Activated CD8-positive, alpha-beta memory T cell treated with anti-CD3 and anti-CD28 coated beads, Interleukin-2, amount 50 U/mL, for 48 hours (primary cell): Measurements from ENCODE around the gene KATNAL2.

Source experiments
- DNase-seq: peaks from one replicate; pipeline ENCODE4 v3.0.0-alpha.2; 2020

KATNAL2 gene

DNA sequence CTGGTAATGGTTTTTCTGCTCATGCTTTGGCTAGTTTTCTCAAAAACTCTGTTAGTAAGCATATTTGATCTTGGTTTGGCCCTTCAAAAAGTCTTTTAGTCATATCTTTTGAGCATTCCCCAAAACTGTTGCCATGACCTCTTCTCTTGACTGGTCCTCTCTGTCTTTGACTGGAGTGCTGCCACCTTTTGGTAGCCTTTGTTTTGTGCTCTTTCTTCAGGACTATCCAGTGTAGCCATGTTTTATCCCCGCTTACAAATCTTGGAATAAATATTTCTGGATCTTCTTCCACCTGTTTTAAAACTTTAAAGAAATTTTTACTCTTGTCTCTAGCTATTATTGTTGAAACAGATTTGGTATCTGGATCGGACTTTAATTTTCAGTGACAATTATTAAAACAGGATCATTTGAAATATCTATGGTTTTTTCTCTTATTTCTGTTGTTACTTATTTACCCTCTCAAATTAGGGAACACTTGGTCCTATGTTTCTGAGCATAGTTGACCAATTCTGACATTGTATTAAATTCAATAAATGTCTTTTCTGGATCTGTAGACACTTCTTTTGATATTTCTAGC is 119.0 kb downstream of the KATNAL2 start:
- DNase-seq, result no peak

GRCh38 chr18:47036927-47037578 is 119.7 kb downstream of the KATNAL2 start:
- DNase-seq, result no peak

- no peak for DNase-seq
These were observed 123.6 kb downstream of the KATNAL2 start for GRCh38 chr18:47040982-47041381.

- DNase-seq, result no peak
These were observed 133.1 kb downstream of the KATNAL2 start for GRCh38 chr18:47050468-47050867.

DNA sequence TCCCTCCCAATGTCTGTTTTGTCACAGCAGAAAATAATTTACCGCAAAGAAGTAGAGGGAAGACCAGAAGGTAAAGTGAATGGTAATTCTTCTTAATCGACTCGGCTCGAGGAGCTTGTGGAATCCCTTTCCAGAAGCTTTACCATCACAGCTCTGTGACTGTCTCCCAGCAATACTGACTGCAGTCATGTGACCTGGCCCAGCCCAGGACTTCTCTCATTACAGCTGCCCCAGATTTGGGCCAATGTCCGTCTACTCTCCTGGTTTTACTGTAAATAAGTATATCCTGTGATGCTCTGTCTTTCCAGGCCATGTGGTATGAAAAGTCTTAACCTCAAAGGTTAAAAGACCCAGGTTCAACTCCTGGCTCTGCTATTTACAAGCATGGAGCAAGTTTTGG is 137.0 kb downstream of the KATNAL2 start:
- no peak for DNase-seq

DNA sequence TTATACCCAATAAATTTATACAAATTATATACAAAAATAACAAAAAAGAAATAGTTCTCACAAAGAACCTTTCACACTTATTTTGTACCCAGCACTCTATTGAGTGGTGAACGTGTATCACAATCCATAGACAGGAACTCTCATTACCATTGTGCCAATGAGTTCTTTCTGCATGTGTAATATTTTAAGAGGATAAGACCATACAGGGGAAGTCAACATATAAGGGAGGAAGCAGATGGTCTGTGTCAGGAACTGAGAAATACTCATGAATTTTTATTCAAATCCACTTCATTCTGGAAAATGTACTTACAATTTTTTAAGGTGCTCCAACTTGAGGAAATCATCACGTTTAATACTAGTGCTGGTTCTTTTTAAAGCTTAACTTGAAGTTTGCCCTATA is 145.1 kb downstream of the KATNAL2 start:
- no peak for DNase-seq

DNA sequence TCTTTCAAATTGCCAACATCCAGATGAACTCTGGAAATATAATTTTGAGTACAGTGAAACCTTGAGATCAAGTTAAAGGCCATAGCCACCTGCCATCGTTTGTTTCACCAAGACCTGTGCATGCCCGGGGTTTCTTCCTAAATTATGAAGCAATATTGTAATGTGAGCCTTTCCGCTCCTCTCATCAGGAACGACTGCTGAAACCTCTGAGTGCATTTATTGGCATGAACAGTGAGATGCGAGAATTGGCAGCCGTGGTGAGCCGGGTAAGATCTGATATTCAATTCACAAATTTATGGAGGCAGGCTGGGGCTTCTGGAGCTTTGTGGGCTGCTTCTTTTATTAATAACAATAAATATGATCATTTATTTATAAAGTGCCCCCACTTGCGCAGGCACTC is 145.7 kb downstream of the KATNAL2 start:
- DNase-seq, result no peak

- no peak for DNase-seq
These were observed 150.2 kb downstream of the KATNAL2 start for GRCh38 chr18:47067648-47068047.

GRCh38 chr18:47075098-47075883 is 157.9 kb downstream of the KATNAL2 start:
- DNase-seq, result no peak

- no peak for DNase-seq
These were observed 159.7 kb downstream of the KATNAL2 start for GRCh38 chr18:47077111-47077510.

- DNase-seq, result no peak
These were observed 163.5 kb downstream of the KATNAL2 start for GRCh38 chr18:47080872-47081271.

GRCh38 chr18:47081578-47081977 is 164.2 kb downstream of the KATNAL2 start:
- no peak for DNase-seq

GRCh38 chr18:47087676-47088075 is 170.3 kb downstream of the KATNAL2 start:
- no peak for DNase-seq

GRCh38 chr18:47095810-47096209 is 178.4 kb downstream of the KATNAL2 start:
- no peak for DNase-seq

- DNase-seq, result peak; percentile 71
These were observed 182.9 kb downstream of the KATNAL2 start for GRCh38 chr18:47100212-47100831.

DNA sequence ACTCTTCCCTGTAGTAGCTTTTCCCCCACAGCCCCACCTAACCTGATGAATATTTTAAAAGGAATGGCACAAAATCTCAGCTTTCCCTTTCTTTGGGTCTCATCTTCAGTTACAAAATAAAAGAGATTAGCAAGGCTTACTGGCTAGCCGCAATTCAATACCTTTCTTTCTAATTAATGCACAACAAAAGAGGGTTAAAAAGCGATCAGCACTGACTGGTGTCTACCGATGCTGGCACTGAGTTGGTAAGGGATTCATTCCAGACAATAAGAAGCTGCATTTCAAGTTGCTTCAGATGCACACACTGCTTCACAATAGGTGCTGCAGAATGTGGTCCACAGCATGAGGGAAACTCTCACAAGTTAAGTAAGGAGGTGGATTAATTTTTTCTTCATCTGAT is 191.0 kb downstream of the KATNAL2 start:
- DNase-seq, result no peak

- no peak for DNase-seq
These were observed 191.6 kb downstream of the KATNAL2 start for GRCh38 chr18:47108998-47109405.

- no peak for DNase-seq
These were observed 192.3 kb downstream of the KATNAL2 start for GRCh38 chr18:47109720-47110119.

DNA sequence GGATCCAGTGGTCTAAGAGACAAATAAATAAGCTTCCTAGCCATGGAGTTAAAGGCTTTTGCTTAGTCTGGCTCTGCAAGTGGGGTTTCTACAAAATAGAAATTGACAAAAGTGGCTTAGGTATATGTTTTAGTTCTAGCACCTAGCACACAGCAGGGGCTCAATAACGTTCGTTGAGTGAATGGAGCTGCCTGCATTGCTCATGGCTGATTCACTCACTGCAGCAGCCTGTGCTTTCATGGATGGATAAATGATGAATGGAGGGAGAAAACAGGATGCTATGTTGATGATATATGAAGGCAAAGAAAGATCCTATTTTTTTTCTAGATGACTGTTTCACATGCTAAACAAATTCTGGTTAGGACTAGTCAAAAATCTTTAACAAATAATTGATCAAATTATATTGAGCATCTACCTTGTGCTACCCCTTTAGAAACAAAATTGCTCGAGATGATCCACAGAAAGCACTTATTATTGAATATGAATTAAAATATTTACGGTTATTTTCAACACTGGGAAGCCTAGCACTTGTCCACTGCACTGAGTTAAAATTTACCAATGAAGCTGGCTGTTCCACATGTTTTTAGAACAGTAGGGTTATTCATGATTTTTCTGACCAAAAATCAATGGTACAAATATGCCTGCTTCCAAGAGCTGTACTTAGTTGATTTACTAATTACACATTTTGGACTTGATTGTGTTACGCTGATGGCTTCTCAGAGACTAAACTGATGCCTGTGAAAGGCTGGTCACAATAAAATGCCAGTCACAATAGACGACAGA is 193.3 kb downstream of the KATNAL2 start:
- DNase-seq, result no peak

DNA sequence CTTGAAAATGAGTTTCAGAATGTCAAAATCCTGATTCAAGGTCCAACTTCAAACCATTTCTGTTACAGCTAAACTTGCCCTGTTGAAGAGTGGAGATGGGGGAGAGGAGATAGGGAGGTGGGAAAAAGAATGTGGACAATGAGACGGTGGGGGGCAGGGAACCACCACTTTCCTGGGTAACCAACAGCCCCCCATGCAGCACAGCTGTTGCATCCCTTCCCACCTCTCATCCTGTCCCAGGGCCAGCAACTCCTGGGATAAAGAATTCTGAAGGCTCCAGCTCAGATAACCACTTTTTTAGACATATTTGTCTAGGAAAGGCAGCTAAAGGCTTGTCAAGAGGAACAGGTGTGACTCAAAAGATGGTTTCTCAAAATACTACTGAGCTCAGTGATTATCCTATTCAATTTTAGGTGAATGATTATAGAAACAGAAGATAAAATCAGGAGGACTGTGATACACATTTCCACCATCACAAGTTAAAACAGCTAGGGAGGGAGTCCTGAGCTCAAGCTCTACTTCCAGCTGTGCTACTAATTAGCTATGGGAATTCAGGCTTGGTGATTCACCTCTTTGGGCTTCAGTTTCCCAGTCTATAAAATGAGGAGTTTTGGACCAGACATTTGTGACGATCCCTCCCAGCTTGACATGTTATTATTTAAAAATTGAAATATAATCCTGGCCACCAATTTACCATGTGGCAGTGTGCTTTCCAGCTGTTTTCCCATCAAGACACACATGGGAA is 196.6 kb downstream of the KATNAL2 start:
- no peak for DNase-seq

DNA sequence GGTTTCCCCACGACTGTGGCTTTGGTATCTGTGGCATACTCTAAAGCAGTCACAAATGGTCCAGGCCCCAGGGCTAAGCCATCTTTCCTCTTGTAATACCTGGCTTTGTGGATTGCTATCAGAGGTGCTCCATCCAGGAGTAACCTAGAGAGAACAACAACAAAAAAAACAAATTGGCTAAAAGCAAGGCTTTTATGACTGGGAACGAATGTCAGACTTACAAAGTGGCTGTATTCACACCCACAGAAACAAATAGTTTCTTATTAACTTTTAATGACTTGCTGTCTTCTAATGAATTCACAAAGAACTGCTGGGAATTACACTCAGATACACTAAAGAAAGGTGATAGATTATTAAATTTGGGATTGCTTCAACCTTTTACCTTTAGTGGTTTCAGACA is 197.8 kb downstream of the KATNAL2 start:
- DNase-seq, result no peak

GRCh38 chr18:47118981-47119380 is 201.6 kb downstream of the KATNAL2 start:
- DNase-seq, result no peak
